Effector memory CD8-positive, alpha-beta T cell (primary cell): ENCODE data around the gene MGST1.

ENCODE experiments used
- ATAC-seq: fragments of 150-1000 bp; cut with Tn5 transposase; replicated peaks from 2 replicates; pipeline ENCODE4 v1.10.0; 2021; ENCODE audit warnings: mild to moderate bottlenecking, moderate library complexity
- DNase-seq, 3 experiments: peaks; one replicate each; pipeline ENCODE4 v3.0.0; 2021
- H3K27ac Mint-ChIP-seq, 2 donors: one replicate each; pipeline ENCODE4 v1.8.0; 2022; ENCODE audit warnings: mild to moderate bottlenecking in 2 of 2, mixed read lengths in 2 of 2, moderate library complexity in 2 of 2
- H3K27me3 Mint-ChIP-seq, 2 donors: one replicate each; pipeline ENCODE4 v1.8.0; 2022; ENCODE audit warnings: mixed read lengths in 2 of 2
- H3K36me3 Mint-ChIP-seq: one replicate; pipeline ENCODE4 v1.8.0; 2022; ENCODE audit warnings: mild to moderate bottlenecking, moderate library complexity, mixed read lengths; ENCODE audit not compliant: insufficient read depth
- H3K4me1 Mint-ChIP-seq, 2 donors: one replicate each; pipeline ENCODE4 v1.8.0; 2022; ENCODE audit warnings: low read depth in 2 of 2, mixed read lengths in 2 of 2
- H3K4me3 Mint-ChIP-seq, 2 donors: one replicate each; pipeline ENCODE4 v1.8.0; 2022; ENCODE audit warnings: mild to moderate bottlenecking in 2 of 2, mixed read lengths in 2 of 2, moderate library complexity in 2 of 2
- H3K9me3 Mint-ChIP-seq, 2 donors: one replicate each; pipeline ENCODE4 v1.8.0; 2022; ENCODE audit warnings: mixed read lengths in 2 of 2

Gene MGST1

GRCh38 chr12:16329594-16329993 lies 17.9 kb upstream of the MGST1 start:
- Mint-ChIP-seq H3K27me3 (no peaks in the 10 kb centered on the region), H3K4me1 (no peaks in the 10 kb centered on the region), H3K4me3 (no peak overlapping the region), H3K36me3 (no peaks in the 10 kb centered on the region), H3K9me3 (peaks cover 5 to 16% of the 10 kb centered on the region in 2 donors), H3K27ac (no peak overlapping the region)
- ATAC-seq (no peak), DNase-seq (no peak)

- H3K27me3 Mint-ChIP-seq = no peaks in the 10 kb centered on the region
- no peaks in the 10 kb centered on the region for H3K36me3 Mint-ChIP-seq
- no peak for DNase-seq
- no peak for ATAC-seq
- H3K4me3 Mint-ChIP-seq = no peak overlapping the region
- no peak overlapping the region for H3K27ac Mint-ChIP-seq
- no peaks in the 10 kb centered on the region for H3K4me1 Mint-ChIP-seq
- peaks cover 9 to 16% of the 10 kb centered on the region in 2 donors for H3K9me3 Mint-ChIP-seq
Measured at GRCh38 chr12:16330560-16330959, 16.9 kb upstream of the MGST1 start.

GRCh38 chr12:16331998-16332397 lies 15.4 kb upstream of the MGST1 start:
- H3K36me3 Mint-ChIP-seq = no peaks in the 10 kb centered on the region
- no peaks in the 10 kb centered on the region for H3K27me3 Mint-ChIP-seq
- DNase-seq (no peak), ATAC-seq (no peak)
- no peaks in the 10 kb centered on the region for H3K4me1 Mint-ChIP-seq
- H3K9me3 Mint-ChIP-seq = peaks cover 10 to 11% of the 10 kb centered on the region in 2 donors
- H3K27ac Mint-ChIP-seq = no peak overlapping the region
- no peak overlapping the region for H3K4me3 Mint-ChIP-seq

- no peaks in the 10 kb centered on the region for H3K36me3 Mint-ChIP-seq
- H3K4me1 Mint-ChIP-seq = no peaks in the 10 kb centered on the region
- H3K4me3 Mint-ChIP-seq = no peak overlapping the region
- DNase-seq = no peak
- no peaks in the 10 kb centered on the region for H3K27me3 Mint-ChIP-seq
- no peak overlapping the region for H3K27ac Mint-ChIP-seq
- no peak for ATAC-seq
- H3K9me3 Mint-ChIP-seq = peaks cover 9 to 18% of the 10 kb centered on the region in 2 donors
Measured at GRCh38 chr12:16335838-16336237, 11.6 kb upstream of the MGST1 start.

- Mint-ChIP-seq H3K4me3 (no peak overlapping the region), H3K27me3 (no peaks in the 10 kb centered on the region), H3K4me1 (no peaks in the 10 kb centered on the region), H3K36me3 (peaks cover 4% of the 10 kb centered on the region), H3K27ac (no peak overlapping the region), H3K9me3 (peaks cover 0 to 5% of the 10 kb centered on the region in 2 donors)
- no peak for DNase-seq
- ATAC-seq = no peak
Measured at GRCh38 chr12:16344269-16344668, 3.2 kb upstream of the MGST1 start.

GRCh38 chr12:16345105-16345504 lies 2.3 kb upstream of the MGST1 start:
- Mint-ChIP-seq H3K4me3 (no peak overlapping the region), H3K27ac (no peak overlapping the region), H3K4me1 (no peaks in the 10 kb centered on the region), H3K36me3 (peaks cover 4% of the 10 kb centered on the region), H3K9me3 (peaks cover 0 to 5% of the 10 kb centered on the region in 2 donors), H3K27me3 (no peaks in the 10 kb centered on the region)
- ATAC-seq (no peak), DNase-seq (no peak)

- ATAC-seq (no peak), DNase-seq (no peak)
- Mint-ChIP-seq H3K9me3 (peaks cover 0 to 3% of the 10 kb centered on the region in 2 donors), H3K4me1 (no peaks in the 10 kb centered on the region), H3K27me3 (no peaks in the 10 kb centered on the region), H3K4me3 (no peak overlapping the region), H3K27ac (no peak overlapping the region), H3K36me3 (peaks cover 4% of the 10 kb centered on the region)
Measured at GRCh38 chr12:16346958-16347357, 487 bp upstream of the MGST1 start.

- H3K4me3 Mint-ChIP-seq = no peak overlapping the region
Measured at GRCh38 chr12:16348435-16349130, 1.1 kb downstream of the MGST1 start.

GRCh38 chr12:16349131-16349460 lies 1.7 kb downstream of the MGST1 start:
- peaks cover 0 to 1% of the 10 kb centered on the region in 2 donors for H3K9me3 Mint-ChIP-seq
- ATAC-seq (no peak), DNase-seq (no peak)
- H3K27me3 Mint-ChIP-seq = no peaks in the 10 kb centered on the region
- H3K4me3 Mint-ChIP-seq = no peak overlapping the region
- peaks cover 4% of the 10 kb centered on the region for H3K36me3 Mint-ChIP-seq
- no peaks in the 10 kb centered on the region for H3K4me1 Mint-ChIP-seq
- H3K27ac Mint-ChIP-seq = no peak overlapping the region

More at GRCh38 chr12:16348435-16349130, 1.1 kb downstream of the MGST1 start:
- H3K9me3 Mint-ChIP-seq = peaks cover 0 to 1% of the 10 kb centered on the region in 2 donors
- H3K4me1 Mint-ChIP-seq = no peaks in the 10 kb centered on the region
- H3K36me3 Mint-ChIP-seq = peaks cover 4% of the 10 kb centered on the region
- H3K27me3 Mint-ChIP-seq = no peaks in the 10 kb centered on the region
- no peak overlapping the region for H3K27ac Mint-ChIP-seq
- DNase-seq (no peak), ATAC-seq (no peak)

GRCh38 chr12:16350682-16351081 lies 3.2 kb downstream of the MGST1 start:
- Mint-ChIP-seq H3K4me1 (no peaks in the 10 kb centered on the region), H3K4me3 (no peak overlapping the region), H3K9me3 (no peaks in the 10 kb centered on the region), H3K36me3 (peaks cover 4% of the 10 kb centered on the region), H3K27ac (no peak overlapping the region), H3K27me3 (no peaks in the 10 kb centered on the region)
- DNase-seq (no peak), ATAC-seq (no peak)

GRCh38 chr12:16352481-16352880 lies 5.0 kb downstream of the MGST1 start:
- H3K4me1 Mint-ChIP-seq = no peaks in the 10 kb centered on the region
- no peaks in the 10 kb centered on the region for H3K27me3 Mint-ChIP-seq
- ATAC-seq = no peak
- peaks cover 4% of the 10 kb centered on the region for H3K36me3 Mint-ChIP-seq
- DNase-seq = no peak
- H3K4me3 Mint-ChIP-seq = no peak overlapping the region
- no peak overlapping the region for H3K27ac Mint-ChIP-seq
- no peaks in the 10 kb centered on the region for H3K9me3 Mint-ChIP-seq

GRCh38 chr12:16358878-16359277 lies 11.4 kb downstream of the MGST1 start:
- no peak for DNase-seq
- ATAC-seq = no peak
- H3K4me3 Mint-ChIP-seq = no peak overlapping the region
- H3K27me3 Mint-ChIP-seq = no peaks in the 10 kb centered on the region
- no peaks in the 10 kb centered on the region for H3K36me3 Mint-ChIP-seq
- H3K27ac Mint-ChIP-seq = no peak overlapping the region
- H3K4me1 Mint-ChIP-seq = no peaks in the 10 kb centered on the region
- H3K9me3 Mint-ChIP-seq = peaks cover 12 to 22% of the 10 kb centered on the region in 2 donors

- ATAC-seq (no peak), DNase-seq (no peak)
- Mint-ChIP-seq H3K27me3 (no peaks in the 10 kb centered on the region), H3K27ac (no peak overlapping the region), H3K36me3 (no peaks in the 10 kb centered on the region), H3K9me3 (peaks cover 12 to 22% of the 10 kb centered on the region in 2 donors), H3K4me1 (no peaks in the 10 kb centered on the region), H3K4me3 (no peak overlapping the region)
Measured at GRCh38 chr12:16359512-16360491, 12.4 kb downstream of the MGST1 start.
